Effector memory CD8-positive, alpha-beta T cell (primary cell): ENCODE measurements around the gene KAT8.

Source experiments
- ATAC-seq: fragments of 150-1000 bp; cut with Tn5 transposase; replicated peaks from 2 replicates; pipeline ENCODE4 v1.10.0; 2021; ENCODE audit warnings: mild to moderate bottlenecking, moderate library complexity
- DNase-seq, 3 experiments: peaks; one replicate each; pipeline ENCODE4 v3.0.0; 2021
- H3K27ac Mint-ChIP-seq, 2 donors: one replicate each; pipeline ENCODE4 v1.8.0; 2022; ENCODE audit warnings: mild to moderate bottlenecking in 2 of 2, mixed read lengths in 2 of 2, moderate library complexity in 2 of 2
- H3K27me3 Mint-ChIP-seq, 2 donors: one replicate each; pipeline ENCODE4 v1.8.0; 2022; ENCODE audit warnings: mixed read lengths in 2 of 2
- H3K36me3 Mint-ChIP-seq: one replicate; pipeline ENCODE4 v1.8.0; 2022; ENCODE audit warnings: mild to moderate bottlenecking, moderate library complexity, mixed read lengths; ENCODE audit not compliant: insufficient read depth
- H3K4me1 Mint-ChIP-seq, 2 donors: one replicate each; pipeline ENCODE4 v1.8.0; 2022; ENCODE audit warnings: low read depth in 2 of 2, mixed read lengths in 2 of 2
- H3K4me3 Mint-ChIP-seq, 2 donors: one replicate each; pipeline ENCODE4 v1.8.0; 2022; ENCODE audit warnings: mild to moderate bottlenecking in 2 of 2, mixed read lengths in 2 of 2, moderate library complexity in 2 of 2
- H3K9me3 Mint-ChIP-seq, 2 donors: one replicate each; pipeline ENCODE4 v1.8.0; 2022; ENCODE audit warnings: mixed read lengths in 2 of 2
- total RNA-seq, 9 experiments: gene quantifications; one replicate each; lab custom pipeline; 2026; lab: John Stamatoyannopoulos, UW

Gene KAT8
- 48.6 to 68.2 (median 58.6) reads per million in 9 experiments for total RNA-seq

- H3K4me1 Mint-ChIP-seq = peaks cover 9% of the 10 kb centered on the region in 2 donors
- peak within 1 kb of the TSS; percentile 77 to 79 for H3K4me3 Mint-ChIP-seq
- H3K27ac Mint-ChIP-seq = peak within 1 kb of the TSS; percentile 83 to 91
Observed at GRCh38 chr16:31117384-31118222, at the start of gene KAT8. Gene KAT8 (plus strand): TSS chr16:31117664. CDS start chr16:31117682, 18 bp downstream.

GRCh38 chr16:31071861-31072260 is 45.6 kb upstream of the KAT8 start:
- ATAC-seq = no peak
- DNase-seq = no peak
- no peaks in the 10 kb centered on the region for H3K27me3 Mint-ChIP-seq
- peak overlapping the region; percentile 78 to 94 for H3K4me3 Mint-ChIP-seq
- H3K9me3 Mint-ChIP-seq = no peaks in the 10 kb centered on the region
- H3K4me1 Mint-ChIP-seq = peaks cover 31 to 38% of the 10 kb centered on the region in 2 donors
- H3K36me3 Mint-ChIP-seq = peaks cover 15% of the 10 kb centered on the region
- peak overlapping the region; percentile 90 to 96 for H3K27ac Mint-ChIP-seq

More at GRCh38 chr16:31117384-31118222, at the start of gene KAT8:
- H3K36me3 Mint-ChIP-seq = peaks cover 49% of the 10 kb centered on the region
- no peaks in the 10 kb centered on the region for H3K9me3 Mint-ChIP-seq
- ATAC-seq (peak; percentile 91), DNase-seq (peak; percentile 95 to 96 (median 95))
- H3K27me3 Mint-ChIP-seq = no peaks in the 10 kb centered on the region

- Mint-ChIP-seq H3K27ac (peak overlapping the region; percentile 90 to 96), H3K4me1 (peaks cover 32 to 38% of the 10 kb centered on the region in 2 donors), H3K9me3 (no peaks in the 10 kb centered on the region), H3K36me3 (peaks cover 20% of the 10 kb centered on the region), H3K27me3 (no peaks in the 10 kb centered on the region), H3K4me3 (peak overlapping the region; percentile 78 to 94)
- ATAC-seq = no peak
- peak in 1 of 3 experiments; percentile 16 for DNase-seq
Observed at GRCh38 chr16:31072540-31073141, 44.8 kb upstream of the KAT8 start.

- Mint-ChIP-seq H3K4me3 (peak overlapping the region; percentile 78 to 94), H3K9me3 (no peaks in the 10 kb centered on the region), H3K4me1 (peaks cover 33 to 45% of the 10 kb centered on the region in 2 donors), H3K36me3 (peaks cover 26% of the 10 kb centered on the region), H3K27me3 (no peaks in the 10 kb centered on the region), H3K27ac (peak overlapping the region; percentile 90 to 96)
- peak; percentile 53 for ATAC-seq
- peak; percentile 75 to 85 (median 78) for DNase-seq
Observed at GRCh38 chr16:31073142-31073969, 44.1 kb upstream of the KAT8 start.

- peak within 1 kb of the TSS; percentile 90 to 96 for H3K27ac Mint-ChIP-seq
- H3K36me3 Mint-ChIP-seq = peaks cover 29% of the 10 kb centered on the region
- peaks cover 38 to 42% of the 10 kb centered on the region in 2 donors for H3K4me1 Mint-ChIP-seq
- H3K27me3 Mint-ChIP-seq = no peaks in the 10 kb centered on the region
- peak within 1 kb of the TSS; percentile 78 to 94 for H3K4me3 Mint-ChIP-seq
- peak; percentile 95 to 98 (median 95) for DNase-seq
- peak; percentile 82 for ATAC-seq
- no peaks in the 10 kb centered on the region for H3K9me3 Mint-ChIP-seq
Observed at GRCh38 chr16:31073970-31074813, 43.3 kb upstream of the KAT8 start, which contains the start of the genes ZNF646 and ZNF668. Gene ZNF646 (plus strand): TSS chr16:31074422. CDS start chr16:31076325, 1,903 bp downstream. Gene ZNF668 (minus strand): TSS chr16:31074240. CDS start chr16:31064459, 9,781 bp downstream.

- Mint-ChIP-seq H3K4me3 (peak overlapping the region; percentile 78 to 94), H3K9me3 (no peaks in the 10 kb centered on the region), H3K27ac (peak overlapping the region; percentile 90 to 96), H3K27me3 (no peaks in the 10 kb centered on the region), H3K36me3 (peaks cover 35% of the 10 kb centered on the region), H3K4me1 (peaks cover 38% of the 10 kb centered on the region in 2 donors)
- DNase-seq (no peak), ATAC-seq (no peak)
Observed at GRCh38 chr16:31074814-31075183, 42.7 kb upstream of the KAT8 start.

- peaks cover 41 to 42% of the 10 kb centered on the region in 2 donors for H3K4me1 Mint-ChIP-seq
- DNase-seq = no peak
- ATAC-seq = no peak
- peaks cover 44% of the 10 kb centered on the region for H3K36me3 Mint-ChIP-seq
- H3K27ac Mint-ChIP-seq = no peak overlapping the region
- no peak overlapping the region for H3K4me3 Mint-ChIP-seq
- H3K9me3 Mint-ChIP-seq = no peaks in the 10 kb centered on the region
- H3K27me3 Mint-ChIP-seq = no peaks in the 10 kb centered on the region
Observed at GRCh38 chr16:31076319-31076718, 41.1 kb upstream of the KAT8 start.

GRCh38 chr16:31077024-31077423 is 40.4 kb upstream of the KAT8 start:
- H3K36me3 Mint-ChIP-seq = peaks cover 48% of the 10 kb centered on the region
- no peaks in the 10 kb centered on the region for H3K27me3 Mint-ChIP-seq
- no peak for ATAC-seq
- no peaks in the 10 kb centered on the region for H3K9me3 Mint-ChIP-seq
- H3K4me3 Mint-ChIP-seq = no peak overlapping the region
- no peak for DNase-seq
- peaks cover 36 to 37% of the 10 kb centered on the region in 2 donors for H3K4me1 Mint-ChIP-seq
- peak overlapping the region in 1 of 2 donors; percentile 41 for H3K27ac Mint-ChIP-seq

- no peak for DNase-seq
- no peak overlapping the region for H3K4me3 Mint-ChIP-seq
- no peak for ATAC-seq
- H3K4me1 Mint-ChIP-seq = peaks cover 33 to 34% of the 10 kb centered on the region in 2 donors
- H3K27me3 Mint-ChIP-seq = no peaks in the 10 kb centered on the region
- no peaks in the 10 kb centered on the region for H3K9me3 Mint-ChIP-seq
- peak overlapping the region in 1 of 2 donors; percentile 41 for H3K27ac Mint-ChIP-seq
- peaks cover 44% of the 10 kb centered on the region for H3K36me3 Mint-ChIP-seq
Observed at GRCh38 chr16:31077592-31078396, 39.7 kb upstream of the KAT8 start.

GRCh38 chr16:31078597-31079341 is 38.7 kb upstream of the KAT8 start:
- peak overlapping the region in 1 of 2 donors; percentile 75 for H3K27ac Mint-ChIP-seq
- H3K4me3 Mint-ChIP-seq = no peak overlapping the region
- no peak for DNase-seq
- H3K27me3 Mint-ChIP-seq = no peaks in the 10 kb centered on the region
- no peak for ATAC-seq
- H3K4me1 Mint-ChIP-seq = peaks cover 31 to 33% of the 10 kb centered on the region in 2 donors
- H3K9me3 Mint-ChIP-seq = no peaks in the 10 kb centered on the region
- H3K36me3 Mint-ChIP-seq = peaks cover 44% of the 10 kb centered on the region

- ATAC-seq = no peak
- no peaks in the 10 kb centered on the region for H3K27me3 Mint-ChIP-seq
Observed at GRCh38 chr16:31079342-31079944, 38.0 kb upstream of the KAT8 start.

More at GRCh38 chr16:31079342-31079944, 38.0 kb upstream of the KAT8 start:
- no peak for DNase-seq
- peaks cover 31 to 36% of the 10 kb centered on the region in 2 donors for H3K4me1 Mint-ChIP-seq
- no peaks in the 10 kb centered on the region for H3K9me3 Mint-ChIP-seq
- peak overlapping the region in 1 of 2 donors; percentile 75 for H3K27ac Mint-ChIP-seq
- H3K36me3 Mint-ChIP-seq = peaks cover 38% of the 10 kb centered on the region
- H3K4me3 Mint-ChIP-seq = no peak overlapping the region
